HG03066 (cell line): ENCODE results near the gene PRR5.
"Not testable (repeated sequence)": the region's sequence is repeated elsewhere in the genome, so short reads cannot be mapped to it uniquely, and the experiment has no call there.

Experiments
- ATAC-seq: cut with Tn5 transposase; IDR thresholded peaks from one replicate; pipeline ENCODE4 v1.9.1; 2021; ENCODE audit warnings: low read depth; ENCODE audit not compliant: unreplicated experiment

PRR5 gene

DNA sequence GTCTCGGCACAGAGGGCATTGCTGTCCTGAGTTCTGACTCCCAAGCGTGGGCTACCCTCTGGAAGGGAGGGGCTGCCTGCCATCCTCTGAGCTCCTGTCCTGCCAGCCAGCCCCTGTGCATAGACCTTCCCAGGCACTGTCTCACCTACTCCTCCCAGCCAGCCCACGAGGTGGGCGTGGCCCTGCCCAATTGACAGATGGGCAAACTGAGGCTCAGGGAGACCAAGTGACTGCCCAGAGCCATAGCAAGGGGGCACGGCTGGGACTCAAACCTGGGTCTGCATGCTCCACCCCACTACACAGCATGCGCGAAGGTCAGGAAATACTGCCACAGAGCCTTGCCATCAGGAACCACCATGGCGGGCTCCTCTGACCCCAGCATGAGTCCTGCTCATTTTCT, 29.4 kb upstream of the PRR5 start:
- ATAC-seq = no peak

DNA sequence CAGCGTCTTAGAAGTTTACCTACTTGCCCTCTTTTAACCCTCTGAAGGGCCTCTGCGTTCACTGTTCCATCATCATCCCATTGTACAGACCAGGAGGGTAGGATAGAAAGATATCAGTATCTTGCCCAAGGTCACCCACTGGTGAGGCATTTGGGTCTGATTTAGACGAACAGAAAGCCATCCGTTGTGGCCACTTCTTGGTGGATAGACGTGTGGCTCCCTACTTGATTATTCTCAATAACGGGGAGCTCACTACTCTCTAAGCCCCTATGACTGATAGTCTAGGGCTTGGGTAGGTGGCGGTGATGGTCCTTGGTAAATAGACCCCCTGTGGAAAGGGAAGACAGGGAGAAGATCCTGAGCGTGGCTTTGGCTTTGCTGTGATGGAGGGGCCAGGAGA, 28.6 kb upstream of the PRR5 start:
- no peak for ATAC-seq

DNA sequence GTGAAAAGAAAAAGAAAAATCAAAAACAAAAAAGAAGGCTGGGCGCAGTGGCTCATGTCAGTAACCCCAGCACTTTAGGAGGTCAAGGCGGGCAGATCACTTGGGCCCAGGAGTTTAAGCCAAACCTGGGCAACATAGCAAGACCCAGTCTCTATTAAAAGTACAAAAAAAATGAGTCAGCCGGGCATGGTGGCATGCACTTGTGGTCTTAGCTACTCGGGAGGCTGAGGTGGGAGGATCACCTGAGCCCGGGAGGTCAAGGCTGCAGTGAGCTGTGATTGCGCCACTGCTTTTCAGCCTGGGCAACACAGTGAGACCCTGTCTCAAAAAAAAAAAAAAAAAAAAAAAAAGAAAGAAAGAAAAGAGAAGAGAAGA, 26.0 kb upstream of the PRR5 start:
- ATAC-seq = not testable (repeated sequence)

DNA sequence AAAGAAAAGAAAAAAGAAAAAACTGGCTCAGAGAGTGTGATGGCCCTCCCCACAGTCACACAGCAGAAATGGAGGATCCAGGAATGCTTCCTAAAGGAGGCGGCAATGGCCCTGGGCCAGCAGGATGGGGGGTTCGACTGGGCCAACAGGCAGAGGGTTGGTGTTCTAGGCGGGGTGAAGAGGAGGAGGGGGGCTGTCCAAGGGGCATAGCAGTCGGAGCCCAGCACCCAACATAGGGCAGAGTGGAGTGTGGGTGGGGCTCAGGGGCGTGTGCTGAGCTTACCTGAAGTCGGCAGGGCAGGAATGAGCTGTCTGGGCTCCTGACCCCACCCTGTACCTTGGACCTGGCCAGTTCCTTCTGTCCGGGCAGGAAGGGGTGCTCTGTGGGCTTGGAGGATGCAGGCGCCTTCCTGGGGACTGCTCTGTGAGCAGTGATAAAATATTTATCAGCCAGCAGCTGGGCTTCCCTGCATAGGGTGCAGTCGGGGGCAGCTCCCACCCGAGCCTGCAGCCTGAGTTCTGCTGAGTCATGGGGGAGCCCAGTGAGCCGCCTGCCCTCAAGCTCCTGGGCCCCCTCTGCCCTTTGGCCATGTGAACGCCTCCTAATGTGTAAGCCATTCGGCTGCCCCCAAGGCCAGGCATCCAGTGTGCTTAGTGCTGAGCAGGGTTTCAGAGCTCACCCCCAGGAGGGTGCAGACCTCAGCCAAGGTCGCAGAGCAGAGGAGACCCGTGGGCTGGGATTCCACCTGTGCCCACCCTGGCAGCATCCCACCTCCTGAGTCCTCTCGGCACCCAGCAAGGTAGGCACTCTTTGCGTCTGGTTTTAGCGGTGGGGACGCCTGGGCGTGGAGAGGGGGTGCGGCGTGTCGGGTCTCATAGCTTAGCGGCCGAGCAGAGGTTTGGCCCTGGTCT, 25.3 kb upstream of the PRR5 start:
- ATAC-seq = no peak

DNA sequence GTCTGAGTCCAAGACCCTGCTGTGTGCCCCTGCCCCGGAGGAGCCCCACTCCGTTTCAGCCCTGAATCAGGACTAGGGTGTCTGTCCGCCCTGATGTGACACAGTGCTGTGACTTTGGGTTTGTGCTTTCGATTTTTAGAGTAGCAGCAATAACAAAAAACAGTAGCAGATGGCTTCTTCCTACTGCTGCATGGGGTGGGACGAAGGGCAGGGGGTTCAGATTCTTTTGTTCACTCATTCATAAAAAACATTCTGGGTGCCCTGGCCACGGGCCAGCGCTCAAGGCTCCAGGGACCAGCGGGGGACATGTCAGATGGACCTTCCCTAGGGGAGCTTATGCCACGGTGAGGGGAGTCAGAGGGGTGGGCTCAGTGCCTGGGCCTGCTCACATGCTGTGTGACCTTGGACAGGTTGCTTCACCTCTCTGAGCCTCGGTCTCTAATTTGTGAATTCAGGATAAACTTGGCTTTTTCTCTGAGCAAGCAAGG, 24.6 kb upstream of the PRR5 start:
- ATAC-seq = no peak

DNA sequence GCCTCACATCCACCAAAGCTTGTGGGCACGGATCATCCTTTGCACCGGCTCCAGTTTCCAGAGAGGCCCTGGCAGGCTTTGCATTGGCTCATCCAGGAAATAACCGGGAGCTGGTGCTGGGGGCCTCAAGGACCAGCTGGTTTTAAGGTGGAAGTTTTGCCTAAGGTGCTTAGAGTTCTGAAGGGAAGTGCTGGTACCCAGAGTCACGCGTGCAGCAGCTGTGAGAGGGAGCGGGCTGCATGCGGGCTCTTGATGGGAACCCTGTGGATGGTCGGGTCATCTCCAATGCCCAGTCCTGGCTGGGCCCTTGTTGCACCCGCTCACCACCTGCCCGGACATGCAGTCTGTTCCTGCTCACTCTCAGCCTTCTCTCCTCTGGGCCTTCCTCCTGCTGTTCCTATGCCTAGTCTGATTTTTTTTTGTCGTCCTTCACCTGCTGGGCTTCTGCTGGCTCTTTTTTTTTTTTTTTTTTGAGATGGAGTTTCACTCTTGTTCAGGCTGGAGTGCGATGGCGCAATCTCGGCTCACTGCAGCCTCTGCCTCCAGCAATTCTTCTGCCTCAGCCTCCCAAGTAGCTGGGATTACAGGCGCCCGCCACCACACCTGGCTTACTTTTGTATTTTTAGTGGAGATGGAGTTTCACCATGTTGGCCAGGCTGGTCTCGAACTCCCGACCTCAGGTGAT, 24.0 kb upstream of the PRR5 start:
- ATAC-seq = no peak

DNA sequence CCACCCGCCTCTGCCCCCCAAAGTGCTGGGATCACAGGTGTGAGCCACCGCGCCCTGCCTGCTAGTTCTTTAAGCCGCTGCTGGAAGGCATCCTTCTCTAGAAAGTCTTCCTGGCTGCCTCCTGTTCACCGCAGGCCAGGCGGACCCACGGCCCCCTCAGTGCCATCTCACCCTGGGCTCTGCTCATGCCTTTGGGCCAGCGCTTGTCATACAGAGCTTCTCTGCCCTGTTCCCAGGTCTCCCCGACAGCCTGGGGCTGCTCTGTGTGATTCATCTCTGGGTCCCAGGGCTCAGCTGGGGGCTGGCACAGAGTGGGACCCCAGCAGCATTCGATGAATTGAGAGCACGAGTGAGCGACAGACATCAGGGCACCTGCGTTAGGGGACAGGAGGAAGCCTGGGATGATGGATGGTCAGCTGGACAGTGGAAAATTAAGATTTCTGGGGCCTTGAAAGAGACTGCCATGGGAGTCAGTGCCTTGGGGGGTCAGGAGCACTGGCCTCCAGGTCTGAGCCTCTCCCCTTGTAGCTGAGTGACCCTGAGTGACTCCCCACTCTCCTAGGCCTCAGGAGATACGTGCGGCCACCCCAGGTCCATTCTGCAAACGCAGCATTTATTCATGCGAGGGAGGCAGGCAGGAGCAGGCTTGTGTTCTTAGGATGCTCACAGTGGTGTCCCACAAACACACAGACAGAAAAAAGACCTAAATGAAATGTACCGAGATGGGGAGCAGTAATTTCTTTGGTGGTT, 23.3 kb upstream of the PRR5 start:
- no peak for ATAC-seq

DNA sequence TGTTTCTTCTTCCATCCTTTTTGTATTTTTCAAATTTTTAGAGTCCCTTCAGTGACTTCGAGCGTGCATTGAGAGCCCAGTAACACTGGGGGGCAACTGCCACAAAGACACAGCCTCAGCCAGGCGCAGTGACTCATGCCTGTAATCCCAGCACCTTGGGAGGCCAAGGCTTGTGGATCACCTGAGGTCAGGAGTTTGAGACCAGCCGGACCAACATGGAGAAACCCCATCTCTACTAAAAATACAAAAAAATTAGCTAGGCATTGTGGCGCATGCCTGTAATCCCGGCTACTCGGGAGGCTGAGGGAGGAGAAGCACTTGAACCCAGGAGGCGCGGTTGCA, 22.7 kb upstream of the PRR5 start:
- not testable (repeated sequence) for ATAC-seq

DNA sequence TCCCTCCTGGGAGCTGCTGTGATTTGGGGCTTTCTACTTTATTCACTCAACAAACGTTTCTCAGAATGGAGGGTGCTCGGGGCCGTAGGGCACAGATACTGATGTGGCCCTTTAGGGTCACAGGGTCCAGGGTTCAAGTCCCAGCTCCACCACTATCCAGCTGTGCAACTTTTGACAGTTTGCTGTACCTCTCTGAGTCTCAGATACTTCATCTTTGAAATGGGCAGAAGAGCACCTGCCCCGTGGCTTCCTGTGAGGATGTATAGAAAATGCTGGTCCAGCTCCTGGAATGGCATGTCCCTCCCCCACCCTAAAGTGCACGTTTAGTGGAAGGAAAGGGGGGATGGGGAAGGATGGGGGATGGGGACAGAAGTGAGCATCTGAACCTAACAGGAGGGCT, 21.9 kb upstream of the PRR5 start:
- no peak for ATAC-seq

DNA sequence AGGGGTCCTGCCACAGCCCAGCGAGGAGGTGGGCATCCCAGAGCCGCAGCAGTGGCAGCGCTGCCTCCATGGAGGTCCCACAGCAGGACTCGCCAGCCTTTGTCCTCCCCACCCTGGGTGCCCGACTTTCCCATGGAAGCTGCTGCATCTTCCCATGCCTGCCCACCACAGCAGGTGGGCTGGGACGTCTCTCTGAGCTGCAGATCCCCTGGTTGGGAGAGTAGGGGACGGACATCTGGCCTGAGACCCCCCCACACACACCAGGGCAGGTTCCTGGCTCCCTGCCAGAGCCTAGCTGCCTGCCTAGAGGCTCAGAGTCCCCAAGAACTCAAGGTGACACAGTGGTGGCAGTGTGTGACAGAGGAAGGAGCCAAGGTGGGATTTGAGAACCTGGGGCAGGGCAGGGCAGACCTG, 21.5 kb upstream of the PRR5 start:
- no peak for ATAC-seq

DNA sequence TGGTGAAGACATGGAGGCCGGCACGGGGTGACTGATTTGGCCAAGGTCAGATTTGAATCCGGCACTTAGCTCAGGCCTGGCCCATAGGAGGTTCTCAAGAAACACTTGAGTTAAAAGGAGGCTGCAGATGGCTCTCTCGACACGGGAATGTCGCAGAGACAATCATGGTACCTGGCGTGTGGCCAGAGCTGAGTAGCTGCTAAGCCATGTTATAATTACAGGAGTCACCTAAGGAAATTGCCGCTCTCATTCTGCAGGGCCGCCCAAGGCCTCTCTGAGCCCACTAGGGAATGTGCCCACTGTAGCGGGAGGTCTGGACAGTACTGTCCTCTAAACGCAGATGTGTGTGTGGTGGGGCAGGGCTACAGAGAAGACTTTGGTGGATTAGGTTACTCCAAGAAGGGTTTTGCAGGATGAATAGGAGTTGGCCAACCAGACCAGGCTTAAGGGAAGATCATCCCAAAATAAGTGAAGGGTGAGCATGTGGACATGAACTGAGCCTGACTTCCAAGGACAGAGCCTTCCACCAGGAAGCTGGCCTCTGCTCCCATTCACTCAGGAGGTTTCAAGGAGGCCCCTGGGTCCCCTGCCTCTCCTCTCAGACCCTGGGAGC, 19.3 kb upstream of the PRR5 start:
- ATAC-seq = no peak

DNA sequence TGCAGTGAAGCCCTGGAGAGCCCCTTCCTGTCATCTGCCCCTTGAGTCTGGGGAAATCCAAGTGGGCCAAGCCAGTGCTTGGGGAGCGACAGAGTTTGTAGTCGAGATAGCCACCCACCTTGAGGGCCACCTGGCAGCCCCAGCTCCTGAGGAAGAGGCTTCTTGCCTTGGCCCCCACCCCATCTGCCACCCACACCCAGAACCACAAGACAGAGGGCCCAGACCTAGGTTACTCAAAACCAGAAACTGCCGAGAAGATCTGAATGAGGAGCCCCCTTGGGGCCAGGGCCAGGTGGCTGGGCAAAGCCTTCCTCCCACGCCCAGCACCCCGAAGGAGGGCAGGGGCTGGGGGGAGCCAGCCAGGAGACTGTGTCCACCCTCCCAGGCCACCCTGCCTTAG, 18.8 kb upstream of the PRR5 start:
- no peak for ATAC-seq

DNA sequence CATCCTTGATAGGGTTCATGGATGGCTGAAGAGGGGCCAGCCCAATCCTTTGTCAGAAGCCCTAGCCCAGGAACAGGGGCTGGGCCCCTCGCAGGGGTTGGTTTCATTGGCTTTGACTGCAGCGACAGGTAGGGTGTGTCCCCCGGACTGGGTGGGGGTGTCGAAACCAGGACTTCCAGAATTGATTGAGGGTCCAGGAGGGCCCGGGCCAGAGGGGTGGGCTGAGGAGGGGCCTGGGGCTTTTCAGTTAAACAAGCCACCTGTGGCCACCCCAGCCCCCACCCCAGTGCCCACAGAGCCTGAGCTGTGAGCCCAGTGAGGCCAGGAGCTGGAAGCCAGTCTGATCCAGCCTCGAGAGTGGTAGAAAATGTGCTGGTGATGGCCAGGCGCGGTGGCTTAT, 18.1 kb upstream of the PRR5 start:
- ATAC-seq = no peak

DNA sequence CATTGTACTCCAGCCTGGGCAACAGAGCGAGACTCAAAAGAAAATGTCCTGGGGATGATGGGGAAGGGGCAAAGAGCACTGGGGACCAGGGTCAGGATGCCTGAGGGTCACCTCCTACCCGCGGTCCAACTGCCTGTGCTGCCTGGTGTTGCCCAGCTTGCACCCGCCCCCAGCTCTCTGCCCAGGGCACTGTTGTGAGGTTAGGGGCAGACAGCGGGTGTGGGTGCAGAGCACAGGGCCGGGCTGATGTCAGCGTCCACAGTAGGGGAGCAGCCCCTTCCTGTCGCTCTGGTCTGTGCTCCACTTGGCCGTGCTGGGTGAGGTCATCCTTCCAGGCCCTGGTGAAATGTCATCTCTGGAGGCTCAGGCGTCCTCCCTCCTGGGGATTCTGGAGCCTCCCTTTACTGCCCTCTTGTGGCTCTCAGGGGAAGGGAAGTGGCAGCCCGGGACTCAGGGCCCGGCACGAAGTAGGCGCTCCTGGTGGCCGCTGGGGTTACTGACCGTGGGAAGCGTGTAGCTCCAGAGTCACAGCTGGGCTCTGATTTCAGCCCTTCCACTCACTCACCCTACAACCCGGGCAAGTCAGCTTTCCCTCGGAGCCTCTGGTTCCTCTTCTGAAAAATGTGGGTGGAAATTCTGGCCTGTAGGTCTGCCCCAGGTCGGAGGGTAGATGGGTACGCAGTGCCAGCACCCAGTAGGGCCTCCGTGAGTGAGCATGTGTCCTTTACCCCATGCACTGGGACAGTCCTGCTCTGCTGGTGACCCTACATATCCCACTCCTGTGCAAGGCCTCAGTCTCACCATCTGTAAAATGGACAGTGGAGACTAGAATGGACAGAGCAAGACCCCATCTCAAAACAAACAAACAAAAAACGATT, 17.3 kb upstream of the PRR5 start:
- ATAC-seq = peak; percentile 49

DNA sequence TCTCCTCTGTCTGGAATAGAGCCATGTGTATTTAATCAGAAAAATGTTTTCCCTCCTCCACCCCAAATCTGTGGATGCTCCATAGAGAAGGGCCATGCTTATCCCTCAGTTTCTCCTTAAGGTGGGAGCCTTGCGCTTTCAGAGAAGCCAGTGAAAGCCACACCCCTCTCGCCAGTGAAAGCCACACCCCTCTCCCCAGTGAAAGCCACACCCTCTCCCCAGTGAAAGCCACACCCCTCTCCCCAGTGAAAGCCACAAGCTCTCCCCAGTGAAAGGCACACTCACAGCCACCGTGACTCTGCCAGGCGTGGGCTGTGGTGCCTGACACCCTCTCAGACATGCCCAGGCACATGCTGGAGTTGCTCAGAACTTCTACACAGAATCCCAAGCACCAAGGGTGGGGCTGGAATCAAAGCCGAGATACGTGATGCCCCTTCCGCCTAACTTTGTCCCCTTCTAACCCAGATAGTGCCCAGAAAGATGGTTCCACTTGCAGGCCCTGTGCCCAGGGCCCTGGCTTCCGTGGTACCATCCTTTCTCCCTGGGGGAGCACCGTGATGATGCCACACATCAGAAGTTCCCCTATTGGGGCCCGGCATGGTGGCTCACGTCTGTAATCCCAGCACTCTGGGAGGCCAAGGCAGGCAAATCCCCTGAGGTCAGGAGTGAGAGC, 16.5 kb upstream of the PRR5 start:
- ATAC-seq = peak; percentile 41

DNA sequence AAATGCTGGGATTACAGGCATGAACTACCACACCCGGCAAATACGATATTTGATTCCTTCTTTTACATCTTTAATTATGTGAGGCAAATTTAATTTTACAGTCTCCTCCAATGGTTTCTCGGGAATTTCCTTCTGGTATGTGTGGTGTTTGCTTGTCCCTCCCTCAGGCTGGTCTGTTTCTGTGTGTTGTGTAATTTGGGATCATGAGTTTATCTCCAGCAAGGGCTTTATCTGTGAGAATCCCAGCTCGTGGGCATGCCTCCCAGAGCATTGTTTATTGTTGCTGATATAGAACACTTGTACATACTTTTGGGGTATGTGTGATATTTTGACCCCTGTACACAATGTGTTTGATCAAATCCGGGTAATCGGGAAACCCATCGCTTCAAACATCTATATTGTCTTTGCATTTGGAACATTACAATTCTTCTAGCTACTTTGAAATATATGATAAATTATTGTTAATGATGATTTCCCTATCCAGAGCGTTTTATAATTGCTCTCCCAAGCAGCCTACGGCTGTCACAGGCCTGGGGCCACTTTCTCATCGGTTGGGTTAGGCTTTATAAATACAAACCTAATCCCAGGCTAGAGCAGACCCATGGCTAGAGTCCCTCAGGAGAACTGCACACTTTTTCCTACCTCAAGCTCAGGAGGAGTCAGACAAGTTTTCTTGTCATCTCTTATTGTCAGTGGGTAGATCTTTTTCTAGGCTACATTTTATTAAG, 15.0 kb upstream of the PRR5 start:
- ATAC-seq = no peak

DNA sequence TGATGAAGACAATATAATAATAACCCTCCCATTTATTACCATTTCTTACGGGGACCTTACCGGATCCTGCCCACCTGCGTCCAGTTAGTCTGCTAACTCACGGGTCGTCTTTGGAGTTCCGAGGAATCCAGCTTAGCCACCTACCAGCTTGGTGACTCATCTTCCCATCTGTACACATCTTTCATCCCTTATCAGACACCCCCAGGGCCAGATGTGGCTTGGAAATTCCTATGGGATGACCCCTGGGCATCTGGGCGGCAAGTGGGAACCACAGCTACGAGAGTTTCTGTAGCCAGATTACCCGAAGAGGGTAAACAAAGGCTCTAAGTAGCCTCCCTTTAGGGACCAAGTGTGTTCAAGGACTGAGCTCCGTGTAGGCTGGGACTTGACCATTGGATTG, 12.8 kb upstream of the PRR5 start:
- no peak for ATAC-seq

DNA sequence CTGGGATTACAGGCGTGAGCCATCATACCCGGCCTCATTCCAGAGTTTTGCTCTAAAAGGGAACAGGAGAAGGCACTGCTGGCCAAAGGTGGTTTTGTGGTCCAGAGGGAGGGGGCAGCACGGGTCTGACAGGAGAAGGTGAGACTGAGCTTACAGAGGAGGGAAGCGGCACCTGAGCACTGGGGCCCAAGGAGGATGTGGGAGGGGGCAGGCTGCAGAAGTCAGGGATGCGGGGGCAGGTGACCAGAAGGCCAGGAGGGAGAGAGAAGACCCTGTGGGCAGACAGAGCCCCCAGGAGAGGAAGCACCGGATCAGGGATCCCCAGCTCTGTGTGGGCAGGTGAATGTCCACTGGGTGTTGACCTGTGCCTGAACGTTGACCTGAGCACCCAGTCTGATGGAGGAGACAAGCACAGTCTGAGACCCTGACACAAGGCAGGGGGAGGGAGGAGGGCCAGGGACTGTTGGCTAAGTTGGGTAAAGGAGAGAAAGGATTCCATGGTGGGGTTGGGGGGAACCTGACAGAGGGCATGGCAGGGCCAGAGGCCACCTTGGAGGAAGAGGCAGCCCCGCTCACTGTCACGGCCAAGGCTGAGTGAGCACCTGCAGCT, 12.0 kb upstream of the PRR5 start:
- ATAC-seq = no peak
